GM19455 (cell line): ENCODE results near the gene ULBP3.
A peak's percentile ranks its signal among the peaks of the same experiment; 100 is the strongest.

Source experiments
- ATAC-seq: cut with Tn5 transposase; IDR thresholded peaks from one replicate; pipeline ENCODE4 v1.9.1; 2021; ENCODE audit not compliant: unreplicated experiment

Gene ULBP3

DNA sequence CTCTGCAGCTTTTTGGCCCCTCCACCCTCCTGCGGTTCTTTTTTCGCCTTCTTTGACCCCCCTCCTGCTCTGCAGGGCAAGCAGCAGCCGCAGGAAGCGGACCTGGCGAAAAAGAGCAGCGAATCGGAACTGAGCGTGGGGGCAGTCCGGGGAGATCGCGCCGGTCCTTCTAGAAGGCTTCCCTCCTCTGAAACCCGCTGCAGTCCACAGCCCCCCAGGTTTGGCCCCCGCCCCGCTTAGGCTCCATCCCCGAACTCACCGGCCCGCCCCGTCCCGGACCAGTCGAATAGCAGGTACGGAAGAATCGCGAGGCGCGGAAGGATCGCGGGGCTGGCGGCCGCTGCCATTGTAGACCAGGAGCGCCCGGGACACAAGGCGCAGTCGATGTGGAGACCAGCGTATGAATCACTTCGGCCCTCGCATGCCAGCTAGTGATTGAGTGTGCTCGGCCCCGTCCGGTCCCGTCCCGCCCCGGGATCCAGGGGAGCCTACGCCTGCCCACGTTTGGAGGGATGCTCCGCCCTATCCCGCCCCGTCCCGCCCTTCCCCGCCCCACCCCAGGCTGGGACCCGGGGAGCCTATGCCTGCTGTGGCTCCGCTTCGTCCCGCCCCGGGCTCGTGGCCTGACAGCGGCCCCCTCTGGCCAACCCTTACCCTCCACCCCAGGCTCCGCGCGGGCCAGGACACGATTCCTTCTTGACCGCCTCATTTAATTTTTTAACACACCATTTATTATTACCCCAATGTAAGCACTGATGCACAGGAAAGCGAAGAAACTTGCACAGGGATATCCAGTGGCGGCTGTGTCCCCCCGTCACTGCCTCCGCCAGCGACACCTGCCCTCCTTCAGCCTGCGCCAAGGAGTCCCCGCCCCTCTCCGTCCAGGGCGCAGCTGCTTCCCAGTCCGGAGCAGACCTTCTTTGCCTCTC lies at the start of gene ULBP3:
Gene ULBP3, minus strand, starts transcription at position 402 of the 929 bp plus-strand sequence. Its CDS starts 55 bp downstream, at position 347.
- peak; percentile 69 for ATAC-seq

- no peak for ATAC-seq
These were observed 49.7 kb upstream of the ULBP3 start for GRCh38 chr6:150118627-150119026.

GRCh38 chr6:150118203-150118602 lies 49.3 kb upstream of the ULBP3 start:
- ATAC-seq, result no peak

DNA sequence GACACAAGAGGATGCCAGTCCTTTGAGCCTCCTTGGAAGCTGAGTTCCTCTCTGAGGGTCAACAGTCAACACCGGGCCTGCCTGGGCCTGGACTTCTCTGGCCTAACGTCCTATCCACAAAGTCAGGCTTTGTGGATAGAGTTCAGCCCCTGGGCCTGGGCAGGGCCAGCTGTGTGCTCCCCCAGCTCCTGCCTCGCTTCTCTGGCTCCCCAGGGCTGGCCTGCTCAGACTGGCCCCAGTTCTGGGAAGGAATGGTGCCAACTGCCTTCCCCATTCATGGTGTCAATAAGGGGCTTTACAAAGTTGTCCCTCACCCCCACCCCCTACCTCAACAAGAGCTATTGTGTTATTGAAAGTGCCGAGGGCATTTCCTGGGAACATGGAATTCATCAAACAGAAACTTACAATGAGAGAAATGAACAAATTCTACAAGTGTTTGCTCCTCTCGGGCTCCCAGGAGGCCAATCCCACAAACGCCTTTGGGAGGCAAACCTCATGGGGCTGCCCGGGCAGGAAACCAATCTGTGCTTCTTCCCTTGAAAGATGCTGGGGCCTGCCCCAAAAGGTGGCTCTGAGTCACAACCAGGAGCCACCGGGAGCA lies 47.4 kb upstream of the ULBP3 start:
- no peak for ATAC-seq

GRCh38 chr6:150115769-150116168 lies 46.8 kb upstream of the ULBP3 start:
- no peak for ATAC-seq

DNA sequence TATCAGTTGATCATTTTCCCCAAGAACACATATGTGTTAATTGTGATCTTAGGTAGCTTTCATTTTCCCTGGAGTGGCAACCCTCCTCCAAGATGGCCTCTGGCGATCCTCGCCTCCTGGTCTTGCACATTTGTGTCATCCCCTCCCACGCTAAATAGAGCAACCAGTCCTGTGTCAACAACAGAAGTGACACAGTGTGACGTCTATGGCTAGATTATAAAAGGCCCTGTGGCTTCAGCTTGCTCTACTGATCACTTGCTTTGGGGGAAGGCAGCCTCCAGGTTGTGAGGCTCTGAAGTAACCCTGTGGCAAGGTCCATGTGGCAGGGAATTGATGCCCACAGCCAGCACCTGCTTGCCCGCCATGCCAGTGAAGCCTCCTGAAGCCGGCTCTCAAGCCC lies 43.3 kb upstream of the ULBP3 start:
- no peak for ATAC-seq

- no peak for ATAC-seq
These were observed 33.9 kb upstream of the ULBP3 start for GRCh38 chr6:150102750-150103270.

DNA sequence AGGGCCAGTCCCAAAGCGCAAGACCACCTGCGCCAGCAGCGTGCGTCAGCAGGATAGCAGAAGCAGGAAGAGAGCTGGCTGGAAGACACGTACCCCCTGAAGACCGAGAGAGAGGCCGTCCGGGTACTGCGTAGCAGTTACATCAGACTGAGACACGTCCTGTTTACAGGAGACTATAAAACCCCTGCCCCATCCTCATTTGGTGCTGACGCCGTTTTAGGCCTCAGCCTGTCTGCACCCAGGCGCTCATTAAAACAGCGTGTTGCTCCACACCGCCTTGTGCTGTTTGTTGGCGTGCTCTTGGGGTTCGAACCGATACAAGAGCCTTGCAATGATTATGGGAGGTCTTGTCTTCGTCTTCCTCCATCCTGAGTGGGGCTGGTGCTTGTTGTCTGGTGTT lies 31.8 kb upstream of the ULBP3 start:
- ATAC-seq, result no peak

DNA sequence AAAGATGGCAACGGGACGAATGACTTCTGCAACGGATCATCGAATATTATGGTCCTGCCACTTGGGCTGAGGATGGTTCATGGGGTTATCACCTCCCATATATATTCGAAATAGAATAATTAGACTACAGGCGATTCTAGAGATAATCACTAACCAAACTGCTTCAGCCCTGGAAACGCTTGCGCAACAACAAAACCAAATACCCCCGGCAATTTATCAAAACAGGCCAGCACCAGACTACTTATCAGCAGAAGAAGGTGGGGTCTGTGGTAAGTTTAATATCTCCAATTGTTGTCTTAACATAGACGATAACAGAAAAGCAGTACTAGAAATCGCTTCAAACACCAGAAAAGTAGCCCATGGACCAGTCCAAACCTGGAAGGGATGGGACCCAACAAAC lies 31.0 kb upstream of the ULBP3 start:
- no peak for ATAC-seq

DNA sequence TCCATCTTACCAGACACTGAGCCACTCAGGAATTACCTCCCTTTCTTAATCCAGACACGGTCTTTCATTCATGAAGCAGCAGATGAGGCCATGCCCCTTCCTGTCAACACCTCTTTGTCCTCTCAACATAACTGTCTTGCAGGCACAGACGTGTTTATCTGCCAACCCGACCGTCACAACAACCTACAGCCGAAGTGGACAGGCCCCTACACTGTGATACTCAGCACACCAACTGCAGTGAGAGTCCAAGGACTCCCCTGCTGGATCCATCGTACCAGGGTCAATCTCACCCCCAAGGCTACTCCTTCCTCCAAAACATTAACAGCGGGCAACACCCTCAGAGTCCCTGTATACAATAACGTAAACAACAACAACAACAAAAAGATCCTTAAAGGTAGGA lies 30.6 kb upstream of the ULBP3 start:
- ATAC-seq, result no peak

- ATAC-seq, result no peak
These were observed 29.2 kb upstream of the ULBP3 start for GRCh38 chr6:150098155-150098554.

GRCh38 chr6:150093397-150093796 lies 24.5 kb upstream of the ULBP3 start:
- ATAC-seq, result no peak

DNA sequence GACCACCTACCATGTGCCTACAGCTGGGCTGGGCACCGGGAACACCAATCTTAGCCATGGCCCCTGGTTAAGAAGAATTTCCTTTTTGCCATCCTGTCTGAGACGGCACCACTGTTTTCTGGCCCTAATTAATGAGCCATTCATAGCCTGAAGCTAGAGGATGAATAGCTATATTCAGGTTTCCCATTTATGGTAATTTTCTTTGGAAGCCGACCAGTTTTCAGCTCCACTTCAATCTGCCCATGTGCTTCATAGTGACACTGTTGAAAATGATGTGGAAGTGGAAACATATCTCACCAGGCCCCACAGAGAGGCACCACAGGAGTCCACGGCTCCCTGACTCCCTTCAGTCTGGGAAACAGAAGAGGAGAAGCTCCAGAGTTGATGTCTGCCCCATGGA lies 22.6 kb upstream of the ULBP3 start:
- no peak for ATAC-seq

DNA sequence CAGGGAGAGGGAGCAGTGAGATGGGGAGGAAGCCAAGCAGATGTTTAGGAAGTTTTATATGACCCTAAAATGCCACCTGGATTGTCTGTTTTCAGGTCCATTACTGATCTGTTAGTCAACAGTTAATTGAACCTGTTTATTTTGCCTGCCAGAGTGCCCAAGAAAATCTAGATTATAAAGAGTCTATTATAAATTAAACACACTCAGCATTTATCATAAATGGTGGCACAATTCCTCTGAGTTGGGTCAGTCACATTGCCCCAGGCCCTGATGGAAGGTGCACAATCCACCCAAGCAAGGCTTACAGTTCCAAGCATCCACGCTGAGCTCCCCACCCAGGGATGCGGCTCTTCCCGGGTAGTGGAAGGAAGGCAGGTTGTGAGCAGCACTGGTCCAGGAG lies 21.4 kb upstream of the ULBP3 start:
- ATAC-seq, result no peak

- ATAC-seq, result no peak
These were observed 19.7 kb upstream of the ULBP3 start for GRCh38 chr6:150088481-150089154.

- no peak for ATAC-seq
These were observed 18.4 kb upstream of the ULBP3 start for GRCh38 chr6:150087336-150087735.

DNA sequence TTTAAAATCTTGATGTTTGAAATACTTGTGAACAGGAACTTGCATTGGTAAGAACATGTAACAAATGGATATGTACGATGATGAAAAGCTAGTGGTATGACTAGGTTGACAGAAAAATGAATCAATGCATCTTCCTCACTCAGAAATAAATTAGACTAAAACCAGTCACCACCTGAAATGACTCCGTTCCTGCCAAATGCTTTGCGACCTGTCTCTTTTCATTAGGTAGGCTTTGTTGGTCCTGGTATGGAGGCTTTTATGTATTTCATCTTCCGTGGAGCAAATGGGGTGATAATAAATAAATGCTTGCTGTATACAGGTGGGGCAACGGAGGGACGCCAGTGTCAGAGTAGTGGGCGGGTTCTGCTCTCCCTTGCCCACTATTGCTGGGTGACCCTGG lies 17.1 kb upstream of the ULBP3 start:
- ATAC-seq, result no peak

GRCh38 chr6:150084426-150084825 lies 15.5 kb upstream of the ULBP3 start:
- no peak for ATAC-seq

DNA sequence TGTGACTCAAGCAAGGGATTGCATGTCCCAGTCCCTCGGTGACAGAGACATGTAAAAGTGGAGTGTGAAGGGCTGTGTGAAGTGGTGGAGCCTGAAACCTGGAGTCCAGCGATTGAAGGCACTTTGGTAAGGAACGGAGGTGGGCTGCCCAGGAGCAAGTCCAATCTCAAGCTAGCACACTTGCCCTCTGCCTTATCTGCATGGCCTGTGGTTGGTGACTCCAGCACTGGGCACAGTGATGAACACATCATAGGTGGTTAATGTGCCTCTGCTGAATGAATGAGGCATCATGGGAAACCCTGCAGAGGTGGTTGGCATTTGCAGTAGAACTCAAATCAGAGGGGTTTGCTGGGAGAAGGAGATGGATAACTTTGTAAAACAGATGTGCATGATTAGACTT lies 14.9 kb upstream of the ULBP3 start:
- no peak for ATAC-seq

DNA sequence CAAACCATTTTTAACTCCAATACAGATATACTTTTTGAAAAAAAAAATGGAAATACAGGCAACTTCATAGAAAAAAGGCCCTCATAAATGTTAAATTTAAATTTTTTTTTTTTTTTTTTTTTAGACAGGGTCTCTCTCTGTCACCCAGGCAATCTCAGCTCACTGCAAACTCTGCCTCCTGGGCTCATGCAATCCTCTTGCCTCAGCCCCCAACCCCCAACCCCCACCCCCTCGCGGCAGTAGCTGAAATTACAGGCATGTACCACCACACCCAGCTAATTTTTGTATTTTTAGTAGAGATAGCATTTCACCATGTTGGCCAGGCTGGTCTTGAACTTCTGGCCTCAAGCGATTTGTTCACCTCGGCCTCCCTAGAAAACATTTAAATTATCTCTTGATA lies 12.8 kb upstream of the ULBP3 start:
- no peak for ATAC-seq

GRCh38 chr6:150079604-150080003 lies 10.7 kb upstream of the ULBP3 start:
- ATAC-seq, result no peak

DNA sequence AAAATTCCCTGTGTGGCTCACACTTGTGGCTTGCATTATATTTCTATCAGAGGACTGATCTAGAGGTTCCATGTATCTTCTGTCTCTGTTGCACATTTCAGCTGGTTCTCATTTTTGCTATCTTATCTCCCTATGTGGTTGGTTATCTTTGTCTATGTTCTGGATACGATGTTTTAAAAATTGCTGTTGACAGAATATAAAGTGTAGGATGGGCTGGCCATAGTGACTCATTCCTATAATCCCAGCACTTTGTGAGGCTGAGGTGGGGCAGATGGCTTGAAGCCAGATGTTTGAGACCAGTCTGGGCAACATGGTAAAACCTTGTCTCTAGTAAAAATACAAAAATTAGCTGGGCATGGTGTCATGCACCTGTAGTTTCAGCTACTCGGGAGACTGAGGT lies 9.9 kb upstream of the ULBP3 start:
- ATAC-seq, result no peak
